Cardiac fibroblast (primary cell): ENCODE measurements around the gene TBC1D3C.
"Not testable (repeated sequence)": the region's sequence is repeated elsewhere in the genome, so short reads cannot be mapped to it uniquely, and the experiment has no call there.

Source experiments
- DNase-seq, 2 donors: peaks; one replicate each; pipeline versions ENCODE4 v3.0.0 to v3.0.0-alpha.2; 2010; ENCODE audit warnings: low read depth in 2 of 2
- H3K4me3 ChIP-seq, 2 donors: replicated peaks in 1 of 2; 1 replicate in 1 of 2; 2 replicates in 1 of 2; pipeline ENCODE4 v1.5.1; 2011; ENCODE audit warnings: low read depth in 2 of 2, low read length in 2 of 2, mild to moderate bottlenecking in 2 of 2, moderate library complexity in 1 of 2

TBC1D3C gene

GRCh38 chr17:38068534-38068933 is at the start of gene TBC1D3C:
TBC1D3C (minus strand) TSS chr17:38068634; CDS start chr17:38067066, 1,568 bp downstream.
- not testable (repeated sequence) for DNase-seq, H3K4me3 ChIP-seq

- not testable (repeated sequence) for H3K4me3 ChIP-seq, DNase-seq
Observed at GRCh38 chr17:38099262-38099661, 30.8 kb upstream of the TBC1D3C start.

DNA sequence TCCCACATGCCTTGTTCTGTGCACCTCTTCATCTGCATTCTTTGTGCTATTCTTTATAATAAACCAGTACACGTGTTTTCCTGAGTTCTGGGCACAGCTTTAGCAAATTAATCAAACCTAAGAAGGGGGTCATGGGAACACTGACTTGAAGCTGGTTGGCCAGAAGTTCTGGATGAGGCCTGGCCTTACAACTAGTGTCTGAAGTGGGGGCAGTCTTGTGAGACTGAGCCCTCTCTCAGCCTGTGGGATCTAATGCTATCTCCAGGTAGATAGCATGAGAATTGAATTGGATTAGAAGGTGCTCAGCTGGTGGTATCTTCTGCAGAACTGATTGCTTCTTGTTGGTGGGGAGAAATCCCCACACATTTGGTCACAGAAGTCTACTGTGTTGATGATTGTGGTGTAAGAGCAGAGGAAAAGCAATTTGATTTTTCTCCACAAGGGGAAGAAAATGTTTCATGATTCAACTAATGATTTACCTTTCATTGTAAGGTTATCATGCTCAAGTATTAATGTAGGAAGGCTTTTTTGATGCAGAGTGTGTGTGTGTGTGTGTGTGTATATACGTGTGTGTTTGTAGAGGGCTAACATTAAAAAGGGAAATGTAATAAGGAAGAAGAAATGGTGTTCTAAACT is 25.7 kb upstream of the TBC1D3C start:
- H3K4me3 ChIP-seq, result not testable (repeated sequence)

DNA sequence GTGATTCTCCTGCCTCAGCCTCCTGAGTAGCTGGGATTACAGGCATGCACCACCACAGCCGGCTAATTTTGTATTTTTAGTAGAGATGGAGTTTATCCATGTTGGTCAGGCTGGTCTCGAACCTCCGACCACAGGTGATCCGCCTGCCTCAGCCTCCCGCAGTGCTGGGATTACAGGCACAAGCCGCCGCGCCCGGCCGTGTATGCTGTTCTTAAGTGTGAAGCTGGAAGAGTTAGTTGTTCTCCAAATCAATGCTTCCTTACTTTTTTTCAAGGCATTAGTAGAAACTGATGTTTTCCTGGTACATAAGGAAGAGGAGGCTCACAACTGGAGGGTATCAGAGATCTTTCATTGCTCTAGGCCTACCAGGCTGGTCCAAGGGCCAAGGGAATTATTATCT is 19.7 kb upstream of the TBC1D3C start:
- not testable (repeated sequence) for DNase-seq, H3K4me3 ChIP-seq

More for the DNA sequence above, 25.7 kb upstream of the TBC1D3C start:
- not testable (repeated sequence) for DNase-seq

- not testable (repeated sequence) for H3K4me3 ChIP-seq
Observed at GRCh38 chr17:38087344-38087743, 18.9 kb upstream of the TBC1D3C start.

More at GRCh38 chr17:38087344-38087743, 18.9 kb upstream of the TBC1D3C start:
- DNase-seq, result not testable (repeated sequence)
